ENCODE results near the gene PDE8A.

- TF ChIP-seq CTCF (conservative IDR thresholded peaks at IDR 0.05 in 1 of 2, IDR thresholded peaks at IDR 0.05 in 1 of 2; ENCODE audit: low read depth in 1 of 2, low read length in 2 of 2) (no peak), EZH2 (IDR thresholded peaks at IDR 0.05; ENCODE audit: low read length, missing control alignments) (no peak)
Observed at GRCh38 chr15:85016275-85016674, 34.6 kb downstream of the PDE8A start.
